Smooth muscle cell (in vitro differentiated cells): Measurements from ENCODE around the gene NUDCD2. TPM values are rescaled to one million over a fixed set of nuclear protein-coding genes. Genes with fewer than 3 reads are reported as not detected.

Experiments
- DNase-seq: peaks from one replicate; lab custom pipeline; 2025; ENCODE audit not compliant: unreplicated experiment; lab: John Stamatoyannopoulos, UW
- H2AFZ ChIP-seq: fragments of 200-600 bp; sonication (generic); 2 replicates; pipeline ENCODE4 v1.6.0; 2016; ENCODE audit warnings: antibody characterized with exemption, low read depth, mild to moderate bottlenecking
- H3F3A ChIP-seq: fragments of 200-600 bp; sonication (generic); 2 replicates; pipeline ENCODE4 v1.6.0; 2017; ENCODE audit warnings: antibody characterized with exemption, low read depth
- H3K27ac ChIP-seq: fragments of 200-600 bp; sonication (generic); 2 replicates; pipeline ENCODE4 v1.5.1; 2016; ENCODE audit warnings: low read depth, mild to moderate bottlenecking
- H3K27me3 ChIP-seq: fragments of 200-600 bp; sonication (generic); 2 replicates; pipeline ENCODE4 v1.6.1; 2016; ENCODE audit warnings: low read depth, mild to moderate bottlenecking
- H3K36me3 ChIP-seq: fragments of 200-600 bp; sonication (generic); 2 replicates; pipeline ENCODE4 v1.5.1; 2016; ENCODE audit warnings: low read depth
- H3K4me1 ChIP-seq: fragments of 200-600 bp; sonication (generic); 2 replicates; pipeline ENCODE4 v1.5.1; 2016; ENCODE audit warnings: low read depth
- H3K4me2 ChIP-seq: fragments of 200-600 bp; sonication (generic); 2 replicates; pipeline ENCODE4 v1.6.0; 2016; ENCODE audit warnings: mild to moderate bottlenecking
- H3K4me3 ChIP-seq: fragments of 200-600 bp; sonication (generic); 2 replicates; pipeline ENCODE4 v1.5.1; 2016; ENCODE audit warnings: mild to moderate bottlenecking
- H3K79me2 ChIP-seq: fragments of 200-600 bp; sonication (generic); 2 replicates; pipeline ENCODE4 v1.6.0; 2016; ENCODE audit warnings: low read depth, mild to moderate bottlenecking
- H3K9ac ChIP-seq: fragments of 200-600 bp; sonication (generic); 2 replicates; pipeline ENCODE4 v1.6.0; 2016; ENCODE audit warnings: low read depth
- H3K9me3 ChIP-seq: fragments of 200-600 bp; sonication (generic); replicated peaks from 2 replicates; pipeline ENCODE4 v1.5.1; 2016; ENCODE audit warnings: low read depth
- H4K20me1 ChIP-seq: fragments of 200-600 bp; sonication (generic); 2 replicates; pipeline ENCODE4 v1.6.0; 2016; ENCODE audit warnings: low read depth
- CTCF ChIP-seq: fragments of 200-600 bp; sonication (generic); IDR thresholded peaks from 2 replicates; pipeline ENCODE4 v1.5.1; 2017; ENCODE audit warnings: borderline replicate concordance, mild to moderate bottlenecking, antibody characterized with exemption; ENCODE audit not compliant: insufficient read depth, poor library complexity, severe bottlenecking
- WGBS: methylation state at CpG from one replicate; pipeline ENCODE4 v1.1.7; 2016; ENCODE audit warnings: low lambda C conversion rate; 5-methylcytosine and 5-hydroxymethylcytosine counted together
- polyA plus RNA-seq: library from polyadenylated mRNA; unstranded; fragments of >200 nt; fragmentation: Nextera tagmentation; extraction: Ambion mirVana; gene quantifications from 2 replicates; pipeline ENCODE4 v1.2.1, GENCODE V29; 2016
- total RNA-seq: library from RNA; depleted of rRNA; stranded (reverse); fragments of >200 nt; gene quantifications from 2 replicates; pipeline ENCODE4 v1.2.3, GENCODE V29; 2014

NUDCD2 gene
- total and polyA plus RNA-seq, 2 experiments from 2014 or later = 6.4 to 31.7 TPM

GRCh38 chr5:163437309-163438182, 22.4 kb downstream of the NUDCD2 start, which contains the start of gene CCNG1:
CCNG1 (plus strand) TSS chr5:163437595; CDS start chr5:163439257, 1,662 bp downstream.
- H3K4me2 ChIP-seq = peak within 1 kb of the TSS; percentile 100
- 1% methylated on average over 51 of the region's 51 CpGs for WGBS
- peaks cover 12% of the 10 kb centered on the region for H3F3A ChIP-seq
- H3K27me3 ChIP-seq = no peaks in the 10 kb centered on the region
- peak; percentile 76 for DNase-seq
- H3K36me3 ChIP-seq = peaks cover 10% of the 10 kb centered on the region
- H3K4me1 ChIP-seq = peaks cover 36% of the 10 kb centered on the region
- H3K9me3 ChIP-seq = no peaks in the 10 kb centered on the region
- H2AFZ ChIP-seq = peak within 1 kb of the TSS; percentile 44
- H3K9ac ChIP-seq = peak within 1 kb of the TSS; percentile 99
- H3K27ac ChIP-seq = peak within 1 kb of the TSS; percentile 93
- H3K79me2 ChIP-seq = peaks cover 45% of the 10 kb centered on the region
- TF ChIP-seq CTCF = no peak
- H3K4me3 ChIP-seq = peak within 1 kb of the TSS; percentile 96
- H4K20me1 ChIP-seq = peaks cover 50% of the 10 kb centered on the region

DNA sequence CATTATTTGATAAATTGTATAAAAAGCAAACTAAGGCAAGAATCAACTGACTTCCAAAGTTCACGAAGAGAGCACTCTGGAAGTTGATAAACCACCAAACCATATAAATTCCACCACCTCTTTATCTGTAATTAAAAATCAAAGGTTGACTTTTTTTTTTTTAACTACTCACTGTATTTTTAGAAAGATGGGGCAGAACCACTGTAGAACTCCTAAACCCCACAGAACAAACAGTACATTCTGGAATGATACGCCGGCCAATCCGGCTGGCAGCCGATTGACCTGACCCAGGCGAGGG, 22.9 kb downstream of the NUDCD2 start:
- peaks cover 44% of the 10 kb centered on the region for H3K79me2 ChIP-seq
- H3K27ac ChIP-seq = peak overlapping the region; percentile 61
- peak overlapping the region; percentile 39 for H3K9ac ChIP-seq
- H3K27me3 ChIP-seq = no peaks in the 10 kb centered on the region
- H3K4me1 ChIP-seq = peaks cover 35% of the 10 kb centered on the region
- H3F3A ChIP-seq = peaks cover 12% of the 10 kb centered on the region
- no peak for DNase-seq
- 2% methylated on average over 6 of the region's 6 CpGs for WGBS
- H3K4me3 ChIP-seq = peak overlapping the region; percentile 96
- H3K36me3 ChIP-seq = peaks cover 5% of the 10 kb centered on the region
- peaks cover 44% of the 10 kb centered on the region for H4K20me1 ChIP-seq
- peak overlapping the region; percentile 44 for H2AFZ ChIP-seq
- peak overlapping the region; percentile 84 for H3K4me2 ChIP-seq
- TF ChIP-seq CTCF = no peak
- H3K9me3 ChIP-seq = no peaks in the 10 kb centered on the region

GRCh38 chr5:163436515-163436914, 23.4 kb downstream of the NUDCD2 start:
- Histone ChIP-seq H3K9ac (peak overlapping the region; percentile 39), H3K36me3 (peaks cover under 1% of the 10 kb centered on the region), H3K27ac (peak overlapping the region; percentile 61), H3K27me3 (no peaks in the 10 kb centered on the region), H4K20me1 (peaks cover 40% of the 10 kb centered on the region), H2AFZ (peak overlapping the region; percentile 44), H3K4me2 (peak overlapping the region; percentile 84), H3F3A (peaks cover 12% of the 10 kb centered on the region), H3K4me3 (peak overlapping the region; percentile 96), H3K4me1 (peaks cover 30% of the 10 kb centered on the region), H3K9me3 (no peaks in the 10 kb centered on the region), H3K79me2 (peaks cover 41% of the 10 kb centered on the region)
- no peak for TF ChIP-seq CTCF
- no peak for DNase-seq
- 50% methylated on average over 4 of the region's 4 CpGs for WGBS
